ENCODE results near the gene AHDC1. TPM values are rescaled to one million over a fixed set of nuclear protein-coding genes. Genes with fewer than 3 reads are reported as not detected.

AHDC1 gene
- total and polyA plus RNA-seq, 2 of the 13 experiments (the other 11 are each of a cell fraction or from before 2014, with no cell fraction given) = 1.0 to 2.7 TPM

GRCh38 chr1:27542463-27543273 is 61.3 kb downstream of the AHDC1 start:
- Histone ChIP-seq H3K4me1 (ENCODE audit: insufficient read depth, low read length) (peaks cover 59% of the 10 kb centered on the region), H3K27me3 (ENCODE audit: control insufficient read depth in 1 of 2, insufficient read depth in 2 of 2, low read length in 2 of 2) (no peaks in the 10 kb centered on the region), H4K20me1 (ENCODE audit: insufficient read depth, low read length) (no peaks in the 10 kb centered on the region), H3K9ac (ENCODE audit: insufficient read depth, low read depth, low read length) (peak overlapping the region; percentile 78), H3K4me2 (ENCODE audit: low read depth, low read length) (peak overlapping the region; percentile 61), H3K27ac (ENCODE audit: extremely low read length, insufficient read depth, low read length) (peak overlapping the region; percentile 82), H3K79me2 (ENCODE audit: insufficient read depth, low read length) (peaks cover 8% of the 10 kb centered on the region), H3K9me3 (ENCODE audit: low read length) (no peaks in the 10 kb centered on the region), H2AFZ (ENCODE audit: low read length) (no peak overlapping the region), H3K4me3 (replicated peaks in 1 of 3; ENCODE audit: insufficient read depth in 1 of 3, low read depth in 2 of 3, low read length in 3 of 3) (peak overlapping the region in 1 of 3 experiments; percentile 48; a peak in 2 of 6 replicates), H3K36me3 (replicated peaks in 1 of 2; ENCODE audit: control insufficient read depth in 1 of 2, insufficient read depth in 2 of 2, low read length in 2 of 2) (peaks cover 0 to 4% of the 10 kb centered on the region in 2 experiments; a peak in 3 of 5 replicates)
- ChIA-PET CTCF (ENCODE audit: low intra/inter-chr PET ratio, low total read pairs) (no interaction called here), POLR2A (interaction anchor here (0.9 to 1.9 kb wide), 10 partner anchors 9 to 64 kb away, joined by 3 to 10 read pairs (median 4); partner anchors contain the start of gene WASF2)
- in situ Hi-C loops (cut with HindIII; ENCODE audit: extremely low pct_ligation_motif_present, low pct_unique_long_range_greater_than_20kb) = no loop called here
- intact Hi-C loops (cut with micrococcal nuclease; ENCODE audit: unreplicated experiment) = no loop called here
- BruUV-seq (replicated peaks) = TSS peak; percentile 88
- FAIRE-seq = peak; percentile 86
- peak; percentile 93 for DNase-seq (ENCODE audit: low spot score)
- peak; percentile 93 for ATAC-seq
- WGBS (ENCODE audit: low lambda C conversion rate) = 10% methylated on average over 6 of the region's 19 CpGs
- no peak for TF ChIP-seq PLSCR1 (CRISPR knock-in tag; IDR thresholded peaks at IDR 0.05; ENCODE audit: borderline replicate concordance)
- no peak for TF ChIP-seq MTERF4 (CRISPR knock-in tag; IDR thresholded peaks at IDR 0.05)
- TF ChIP-seq ZNF451 (CRISPR knock-in tag; IDR thresholded peaks at IDR 0.05) = no peak; the same call in 1 of the 2 replicates
- TF ChIP-seq ATF2 (CRISPR knock-in tag; IDR thresholded peaks at IDR 0.05) = no peak
- no peak for TF ChIP-seq SRSF4 (IDR thresholded peaks at IDR 0.05; ENCODE audit: low read depth, low read length, poor library complexity, severe bottlenecking)
- 0 out of 2 replicates have a peak, but pooled peaks have one; percentile 37 for TF ChIP-seq CHCHD3 (CRISPR knock-in tag; IDR thresholded peaks at IDR 0.05)
- TF ChIP-seq TBX2 (CRISPR knock-in tag; IDR thresholded peaks at IDR 0.05; ENCODE audit: borderline replicate concordance) = peak; percentile 50; the same call in 1 of the 2 replicates
- peak; percentile 69; the same call in 1 of the 2 replicates for TF ChIP-seq HDAC1 (CRISPR knock-in tag; IDR thresholded peaks at IDR 0.05)
- 0 out of 2 replicates have a peak, but pooled peaks have one; percentile 66 for TF ChIP-seq ZNF547 (CRISPR knock-in tag; IDR thresholded peaks at IDR 0.05)
- TF ChIP-seq, protein P1, sequence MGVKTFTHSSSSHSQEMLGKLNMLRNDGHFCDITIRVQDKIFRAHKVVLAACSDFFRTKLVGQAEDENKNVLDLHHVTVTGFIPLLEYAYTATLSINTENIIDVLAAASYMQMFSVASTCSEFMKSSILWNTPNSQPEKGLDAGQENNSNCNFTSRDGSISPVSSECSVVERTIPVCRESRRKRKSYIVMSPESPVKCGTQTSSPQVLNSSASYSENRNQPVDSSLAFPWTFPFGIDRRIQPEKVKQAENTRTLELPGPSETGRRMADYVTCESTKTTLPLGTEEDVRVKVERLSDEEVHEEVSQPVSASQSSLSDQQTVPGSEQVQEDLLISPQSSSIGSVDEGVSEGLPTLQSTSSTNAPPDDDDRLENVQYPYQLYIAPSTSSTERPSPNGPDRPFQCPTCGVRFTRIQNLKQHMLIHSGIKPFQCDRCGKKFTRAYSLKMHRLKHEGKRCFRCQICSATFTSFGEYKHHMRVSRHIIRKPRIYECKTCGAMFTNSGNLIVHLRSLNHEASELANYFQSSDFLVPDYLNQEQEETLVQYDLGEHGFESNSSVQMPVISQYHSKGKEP (CRISPR knock-in tag; IDR thresholded peaks at IDR 0.05) = no peak
- TF ChIP-seq ZSCAN31 (CRISPR knock-in tag; IDR thresholded peaks at IDR 0.05; ENCODE audit: low read depth) = no peak
- no peak for TF ChIP-seq ZNF720 (CRISPR knock-in tag; IDR thresholded peaks at IDR 0.05)
- TF ChIP-seq ZNF777 (CRISPR knock-in tag; IDR thresholded peaks at IDR 0.05) = no peak
- no peak for TF ChIP-seq ZNF616 (CRISPR knock-in tag; IDR thresholded peaks at IDR 0.05; ENCODE audit: low read depth)
- peak; percentile 61; the same call in 1 of the 2 replicates for TF ChIP-seq ZNF891 (CRISPR knock-in tag; IDR thresholded peaks at IDR 0.05)
- TF ChIP-seq CCAR2 (optimal IDR thresholded peaks at IDR 0.05; ENCODE audit: low read depth, low read length) = no peak
- peak; percentile 94; the same call in 1 of the 2 replicates for TF ChIP-seq JUNB (CRISPR knock-in tag; IDR thresholded peaks at IDR 0.05; ENCODE audit: borderline replicate concordance)

Measured in HepG2 (cell line).